Hematopoietic multipotent progenitor cell treated with erythropoietin and hydrocortisone succinate and interleukin-3 and kit ligand, for 6 days (in vitro differentiated cells): ENCODE results near the gene VSTM2A.
"Not testable (repeated sequence)": the region's sequence is repeated elsewhere in the genome, so short reads cannot be mapped to it uniquely, and the experiment has no call there.

ENCODE experiments used
- DNase-seq: peaks from one replicate; pipeline ENCODE4 v3.0.0-alpha.2; 2015

VSTM2A gene, protein sequence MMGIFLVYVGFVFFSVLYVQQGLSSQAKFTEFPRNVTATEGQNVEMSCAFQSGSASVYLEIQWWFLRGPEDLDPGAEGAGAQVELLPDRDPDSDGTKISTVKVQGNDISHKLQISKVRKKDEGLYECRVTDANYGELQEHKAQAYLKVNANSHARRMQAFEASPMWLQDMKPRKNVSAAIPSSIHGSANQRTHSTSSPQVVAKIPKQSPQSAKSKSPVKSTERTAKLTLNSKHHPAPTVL

DNA sequence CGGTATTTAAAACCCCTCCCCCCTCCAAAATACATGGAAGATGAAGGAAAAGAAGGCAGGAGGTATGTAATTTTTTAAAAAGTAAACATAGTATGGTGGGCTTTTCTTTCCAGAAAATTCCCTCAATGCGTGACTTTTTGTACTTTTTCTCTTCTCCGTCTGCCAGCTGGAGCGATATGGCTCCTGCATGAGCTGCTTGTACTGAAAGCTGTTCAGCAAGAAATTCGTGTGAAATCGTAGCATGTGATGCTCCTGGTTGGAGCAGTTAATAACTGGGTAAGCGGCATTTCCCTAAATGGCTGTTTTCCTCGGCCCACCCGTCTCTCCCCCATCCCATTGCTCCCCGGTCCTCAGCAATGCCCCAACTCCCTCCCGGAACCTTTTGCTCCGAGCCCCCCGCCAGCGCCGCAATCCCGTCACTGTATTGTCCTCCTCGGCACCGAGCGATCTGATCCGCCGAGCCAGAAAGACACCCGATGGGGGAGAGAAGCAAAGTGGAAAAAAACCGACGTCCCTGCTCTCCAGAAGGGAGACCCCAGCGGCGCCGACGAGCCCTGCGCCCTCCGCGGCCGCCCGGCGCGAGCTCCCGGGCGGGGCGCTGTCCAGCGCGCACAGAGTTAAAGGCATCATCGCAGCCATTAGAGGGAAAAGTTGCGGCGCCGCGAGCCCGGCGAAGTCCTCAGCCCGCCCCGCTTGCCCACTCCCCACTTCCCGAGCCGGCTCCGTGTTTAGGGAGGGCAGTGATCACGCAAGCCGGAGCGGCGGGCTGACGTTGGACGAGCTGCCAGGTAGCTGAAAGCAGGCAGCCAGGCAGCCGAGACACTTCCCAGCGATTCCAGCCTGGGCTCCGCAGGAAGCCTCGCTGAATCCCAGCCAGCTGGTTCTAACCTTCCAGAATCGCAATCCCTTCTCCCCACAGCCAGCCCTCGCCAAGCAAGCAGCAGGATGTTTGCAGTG lies at the start of gene VSTM2A:
Gene VSTM2A (plus strand): TSS at position 707 of the 957 bp plus-strand sequence. CDS start 356 bp downstream, outside the sequence.
- no peak for DNase-seq

DNA sequence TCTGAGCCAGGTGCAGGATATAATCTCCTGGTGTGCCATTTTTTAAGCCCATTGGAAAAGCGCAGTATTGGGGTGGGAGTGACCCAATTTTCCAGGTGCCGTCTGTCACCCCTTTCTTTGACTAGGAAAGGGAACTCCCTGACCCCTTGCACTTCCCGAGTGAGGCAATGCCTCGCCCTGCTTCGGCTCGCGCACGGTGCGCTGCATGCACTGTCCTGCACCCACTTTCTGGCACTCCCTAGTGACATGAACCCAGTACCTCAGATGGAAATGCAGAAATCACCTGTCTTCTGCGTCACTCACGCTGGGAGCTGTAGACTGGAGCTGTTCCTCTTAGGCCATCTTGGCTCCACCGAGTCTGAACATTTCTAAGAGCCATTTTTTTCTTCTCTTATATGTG lies 37.6 kb upstream of the VSTM2A start:
- DNase-seq = not testable (repeated sequence)

DNA sequence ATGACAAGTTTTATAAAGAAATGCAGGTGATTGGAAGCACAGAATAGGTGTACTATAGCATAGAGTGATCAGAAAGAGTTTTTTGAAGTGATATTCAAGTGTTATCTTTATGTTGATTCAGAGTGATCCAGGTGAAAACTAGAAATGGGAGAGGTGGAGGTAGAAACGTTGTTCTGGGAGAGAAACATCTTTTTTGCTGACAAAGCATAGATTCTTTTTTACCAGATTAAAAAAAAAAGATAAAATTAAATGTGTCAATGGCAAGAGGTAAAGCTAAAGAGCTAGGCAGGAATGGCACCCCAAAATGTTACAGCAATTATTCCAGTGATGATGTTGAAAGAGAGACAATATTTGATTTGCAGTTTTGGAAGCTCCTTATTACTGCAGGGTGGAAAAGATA lies 12.6 kb upstream of the VSTM2A start:
- DNase-seq = no peak

DNA sequence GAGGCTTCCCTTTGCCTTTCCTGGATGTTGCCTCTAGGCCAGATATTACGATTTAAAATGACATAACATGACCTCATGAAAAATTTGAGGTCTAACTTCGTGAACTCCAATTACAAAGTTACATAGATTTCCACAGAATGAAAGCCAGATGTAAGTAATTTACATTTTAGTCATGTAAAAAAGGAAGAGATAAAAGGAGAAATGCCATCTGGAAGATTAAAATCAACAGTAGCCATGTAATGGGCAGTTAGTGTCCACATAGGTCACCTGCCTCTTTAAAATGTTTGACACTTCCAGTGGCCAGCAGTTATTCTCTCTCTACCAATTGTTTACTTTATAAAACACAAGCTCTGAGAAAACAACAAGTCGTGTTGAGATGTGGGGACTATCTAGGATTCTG lies 4.1 kb upstream of the VSTM2A start:
- no peak for DNase-seq

DNA sequence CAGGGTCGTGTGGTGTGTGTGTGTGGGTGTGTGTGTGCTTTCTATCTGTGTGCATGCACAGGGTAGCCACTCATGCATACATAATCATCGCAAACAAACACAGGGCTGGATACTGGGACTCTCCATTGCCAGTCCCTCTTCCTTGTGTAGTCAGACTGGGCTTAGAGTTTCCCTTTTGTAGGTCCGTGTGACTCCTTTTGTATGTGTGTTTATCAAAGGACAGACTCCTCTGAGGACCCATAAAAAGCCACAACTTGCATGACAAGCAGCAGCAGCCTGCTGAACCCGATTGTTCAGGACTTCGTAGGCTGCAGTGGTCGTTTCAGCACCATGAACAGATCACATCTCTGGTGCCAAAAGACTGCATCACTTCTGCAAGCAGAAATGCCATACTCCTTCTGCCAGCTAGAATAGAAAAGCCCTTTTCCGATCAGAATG lies 895 bp downstream of the VSTM2A start:
- DNase-seq = peak; percentile 11

DNA sequence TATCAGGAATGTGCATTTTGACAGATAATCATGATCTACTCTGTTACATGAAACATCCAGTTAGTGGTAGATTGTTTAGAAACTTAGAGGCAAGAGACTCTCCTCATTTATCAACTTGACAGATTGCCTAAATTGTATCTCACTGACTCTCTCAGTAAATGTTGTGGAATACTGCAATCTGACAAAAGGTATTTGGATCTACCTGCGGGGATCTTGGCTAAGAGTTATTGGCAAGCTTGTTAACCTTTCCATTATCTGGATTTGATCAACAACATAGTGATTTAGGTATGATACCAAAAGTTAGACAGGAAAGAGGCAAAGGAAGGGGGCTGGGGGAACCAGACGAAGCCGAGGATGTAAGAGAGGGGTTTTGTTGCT lies 2.0 kb downstream of the VSTM2A start:
- no peak for DNase-seq

DNA sequence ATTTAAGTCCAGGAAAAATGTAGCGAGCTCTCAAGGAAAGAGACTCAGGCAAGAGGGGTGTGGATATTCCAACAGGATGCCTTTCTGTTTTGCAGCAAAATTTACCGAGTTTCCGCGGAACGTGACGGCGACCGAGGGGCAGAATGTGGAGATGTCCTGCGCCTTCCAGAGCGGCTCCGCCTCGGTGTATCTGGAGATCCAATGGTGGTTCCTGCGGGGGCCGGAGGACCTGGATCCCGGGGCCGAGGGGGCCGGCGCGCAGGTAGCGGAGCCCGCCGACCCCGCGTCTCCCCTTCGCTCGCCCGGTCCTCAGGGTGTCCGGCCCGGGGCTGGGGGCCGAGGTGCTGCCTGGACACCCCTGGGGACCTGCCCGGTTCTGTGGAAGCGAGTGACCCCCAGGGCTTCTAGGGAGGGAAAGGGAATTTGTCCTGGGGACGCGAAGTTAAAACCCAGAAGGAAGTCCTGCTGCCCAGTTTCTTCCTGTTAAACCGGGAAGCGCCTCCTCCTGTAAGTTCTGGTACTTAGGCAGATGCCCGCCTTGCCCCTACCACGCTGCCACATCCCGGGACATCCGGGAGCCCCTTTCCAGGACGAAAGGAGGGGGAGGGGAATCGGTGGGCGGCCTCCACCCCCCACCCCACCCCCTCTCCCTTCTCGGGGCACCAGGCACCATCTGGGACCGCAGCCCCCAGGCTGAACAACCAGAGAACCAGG lies 2.5 kb downstream of the VSTM2A start:
- no peak for DNase-seq

DNA sequence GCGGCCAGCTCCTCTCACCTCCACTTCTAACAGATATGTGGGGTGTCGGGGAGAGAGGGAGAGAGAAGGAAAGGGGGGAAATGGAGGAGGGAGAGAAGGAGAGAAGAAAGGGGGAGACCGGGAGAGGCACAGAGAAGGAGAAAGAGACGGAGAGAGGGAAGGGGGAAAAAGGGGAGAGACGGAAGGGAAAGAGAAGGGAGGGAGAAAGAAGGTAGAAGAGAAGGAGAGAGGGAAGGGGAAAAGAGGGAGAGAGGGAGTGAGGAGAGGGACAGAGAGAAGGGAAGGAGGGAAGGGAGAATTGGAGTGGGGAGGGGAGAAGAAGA lies 3.0 kb downstream of the VSTM2A start:
- DNase-seq = no peak

DNA sequence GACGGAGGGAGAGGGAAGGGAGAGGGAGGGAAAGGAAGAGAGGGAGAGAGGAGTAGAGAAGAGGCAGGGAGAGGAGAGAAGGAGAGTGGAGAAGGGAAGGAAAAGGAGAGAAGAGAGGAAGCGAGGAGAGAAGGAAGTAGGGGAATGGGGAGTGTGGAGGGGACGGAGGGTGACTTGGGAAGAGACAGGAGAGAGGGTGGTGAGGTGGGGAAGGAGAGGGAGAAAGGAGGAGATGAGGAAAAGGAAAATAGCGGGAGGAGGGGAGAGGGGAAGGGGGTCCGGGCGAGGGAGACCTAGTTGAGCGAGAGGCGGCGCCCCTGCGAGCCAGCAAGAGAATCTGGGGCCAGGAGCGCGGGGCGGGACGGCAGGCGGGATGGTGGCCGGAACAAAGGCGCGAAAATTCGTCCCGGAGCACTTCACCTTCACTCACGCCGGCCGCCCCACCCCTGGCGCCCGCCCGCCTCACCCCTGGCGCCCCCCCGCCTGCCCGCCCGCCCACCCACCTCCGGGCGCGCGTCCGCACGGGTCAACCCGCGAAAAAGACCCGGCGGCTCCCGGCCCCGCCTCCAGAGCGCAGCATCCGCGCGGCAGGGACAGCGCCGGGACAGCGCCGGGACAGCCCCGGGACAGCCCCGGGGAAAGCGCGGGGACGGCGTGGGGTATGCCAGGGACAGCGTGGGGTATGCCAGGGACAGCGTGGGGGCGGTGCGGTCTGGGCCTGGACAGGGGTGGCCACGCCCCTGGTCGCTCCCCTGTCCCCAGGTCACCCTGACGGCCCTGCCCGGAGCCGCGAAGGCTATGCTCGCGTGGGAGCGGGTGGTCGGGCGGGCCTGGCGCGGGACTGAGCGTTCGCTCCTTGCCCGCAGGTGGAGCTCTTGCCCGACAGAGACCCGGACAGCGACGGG lies 4.2 kb downstream of the VSTM2A start:
- DNase-seq = peak; percentile 12

DNA sequence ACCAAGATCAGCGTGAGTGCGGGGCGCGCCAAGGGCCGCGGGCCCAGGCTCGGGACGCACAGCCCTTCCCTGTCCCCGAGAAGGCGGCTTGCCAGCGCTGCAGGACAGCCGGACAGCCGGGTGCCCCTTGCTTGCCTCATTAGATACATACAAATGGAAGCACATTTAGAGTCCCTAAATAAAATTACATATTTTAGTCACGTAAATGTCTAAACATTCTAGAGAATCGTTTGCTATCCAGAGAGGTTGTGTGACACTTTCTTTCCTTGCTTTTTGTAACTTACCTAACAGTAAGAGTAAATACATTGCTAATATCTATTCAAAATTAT lies 4.8 kb downstream of the VSTM2A start:
- DNase-seq = no peak

DNA sequence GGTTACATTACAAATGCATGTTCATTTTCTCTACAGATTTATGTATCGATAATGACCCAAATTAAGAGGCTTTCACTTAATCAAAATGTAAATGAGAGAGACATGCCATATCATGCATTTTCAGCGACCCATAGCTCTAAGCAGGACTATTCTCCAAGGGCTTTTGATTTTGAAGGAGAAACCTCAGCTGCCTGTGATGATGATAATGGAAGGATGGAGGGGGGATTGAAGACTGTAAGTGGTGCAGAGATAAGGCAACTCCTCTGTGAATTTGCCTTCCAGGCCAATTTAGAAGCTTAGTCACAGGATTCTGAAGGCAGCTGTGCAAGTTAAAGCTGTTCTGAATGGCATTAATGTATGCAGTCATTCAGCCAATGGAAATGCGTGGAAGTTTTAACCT lies 8.3 kb downstream of the VSTM2A start:
- DNase-seq = no peak

DNA sequence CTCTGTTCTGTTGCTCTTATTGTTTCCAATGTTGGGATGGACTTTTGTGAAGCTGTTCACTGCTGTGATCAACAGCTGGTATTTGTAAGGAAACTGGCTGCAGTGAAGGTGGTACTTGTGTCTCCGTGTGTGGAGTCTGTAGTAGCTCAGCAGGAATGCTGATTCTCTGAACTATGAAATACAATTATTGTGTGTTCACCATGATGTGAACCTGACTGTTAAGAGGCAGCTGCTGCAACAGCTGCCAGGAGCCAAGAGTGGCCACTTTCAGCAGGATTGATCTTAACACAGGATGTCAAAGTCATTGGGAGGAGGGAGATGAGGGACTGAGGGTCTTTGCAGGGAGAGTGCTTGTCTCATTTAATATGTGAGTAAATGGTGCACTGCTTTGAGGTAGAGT lies 13.9 kb downstream of the VSTM2A start:
- DNase-seq = no peak

DNA sequence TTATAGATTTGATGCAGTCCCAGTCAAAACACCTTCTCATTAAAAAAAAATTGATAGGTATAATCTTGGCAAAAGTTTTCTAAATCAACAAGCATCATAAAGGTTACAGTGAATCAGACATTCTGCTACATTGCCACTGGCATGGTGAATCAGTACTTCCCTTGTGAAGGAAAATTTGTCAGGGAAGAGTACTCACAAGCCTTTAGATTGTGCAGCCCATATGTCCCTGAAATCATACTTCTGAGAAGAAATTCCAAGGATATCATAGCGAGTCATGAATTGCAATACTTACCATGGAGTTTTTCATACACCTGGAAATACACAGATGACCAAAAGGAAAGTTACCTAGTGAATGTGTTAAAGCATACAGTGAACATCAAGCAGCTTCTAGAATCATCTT lies 17.2 kb downstream of the VSTM2A start:
- no peak for DNase-seq

DNA sequence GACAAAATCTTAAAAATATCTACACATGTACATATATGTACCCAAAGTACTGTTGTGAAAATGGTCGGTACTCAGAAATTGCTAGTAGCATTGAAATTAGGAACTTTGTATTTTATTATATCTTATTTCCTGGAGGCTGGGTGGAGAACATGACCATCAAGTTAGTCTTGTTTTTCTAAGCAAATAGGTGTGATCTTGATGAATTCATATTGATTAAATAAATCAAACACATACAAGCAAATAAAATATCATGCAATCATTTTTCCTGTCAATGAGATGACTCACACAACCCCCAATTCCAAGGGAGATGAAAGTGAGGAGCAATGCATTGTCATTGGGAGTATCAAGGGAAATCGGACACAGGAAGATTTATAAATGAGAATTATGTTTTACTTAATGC lies 18.0 kb downstream of the VSTM2A start:
- no peak for DNase-seq

DNA sequence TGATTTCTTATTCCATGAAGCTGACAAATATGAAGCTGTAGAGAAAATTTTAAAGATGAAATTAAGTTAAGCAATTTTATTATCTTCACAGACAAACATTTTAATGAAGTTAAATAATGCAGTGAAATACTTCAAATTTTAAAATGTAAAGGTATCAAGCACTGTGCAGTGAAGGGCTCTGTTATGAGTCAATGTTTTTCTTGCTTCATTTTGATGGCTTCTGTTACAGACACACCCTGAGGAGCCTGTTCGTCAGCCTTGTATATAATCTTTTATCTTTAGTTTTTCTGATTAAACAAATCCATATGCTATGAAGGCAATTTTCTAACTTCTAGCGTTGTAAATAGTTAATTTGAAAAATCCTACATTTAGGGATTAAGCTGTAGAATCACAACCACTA lies 18.5 kb downstream of the VSTM2A start:
- DNase-seq = no peak

DNA sequence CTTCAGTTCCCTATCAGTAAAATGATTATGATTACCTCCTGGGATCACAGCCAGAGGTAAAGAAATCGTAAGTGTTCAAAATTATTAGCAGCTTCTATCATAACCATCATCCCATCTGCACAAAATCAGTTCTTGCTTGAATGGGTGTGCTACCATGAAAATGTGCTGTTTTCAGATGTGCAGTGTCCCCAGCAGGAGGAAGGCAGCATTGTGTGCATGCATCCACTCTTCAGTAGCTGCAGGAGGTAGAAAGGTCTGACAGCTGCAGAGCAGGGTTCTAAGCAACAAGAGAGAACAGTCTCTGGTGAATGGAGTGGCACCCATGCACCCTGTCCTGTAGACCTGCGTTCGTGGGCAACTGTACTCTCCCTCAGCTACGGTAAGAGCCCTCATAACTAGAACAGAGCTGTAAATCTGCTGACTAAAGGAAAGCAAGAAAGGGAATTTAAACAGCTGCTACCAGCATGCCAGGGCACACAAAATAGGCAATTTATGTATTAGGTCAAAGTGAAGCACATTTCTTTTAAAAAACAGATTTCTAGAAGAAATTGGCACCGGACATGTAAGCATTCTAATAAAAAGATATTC lies 21.2 kb downstream of the VSTM2A start:
- DNase-seq = no peak

DNA sequence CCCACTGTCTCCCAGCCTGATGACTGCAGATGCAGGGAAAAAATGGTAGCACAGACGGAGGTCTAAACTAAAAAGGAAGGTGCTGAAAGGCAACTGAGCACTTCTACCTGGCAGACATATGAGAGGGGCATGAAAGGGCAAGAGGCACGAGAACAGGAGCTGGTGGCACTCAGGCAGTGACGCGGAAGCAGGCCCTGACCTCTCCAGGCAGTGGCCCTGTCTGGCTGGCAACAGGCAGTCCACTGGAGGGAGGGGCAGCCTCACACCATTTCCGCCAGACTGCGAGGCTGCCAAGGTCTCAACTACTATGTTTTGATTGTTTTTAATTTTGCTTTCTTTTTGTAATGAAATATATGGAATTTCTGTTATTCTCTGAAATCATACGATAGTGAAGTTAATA lies 23.3 kb downstream of the VSTM2A start:
- no peak for DNase-seq

DNA sequence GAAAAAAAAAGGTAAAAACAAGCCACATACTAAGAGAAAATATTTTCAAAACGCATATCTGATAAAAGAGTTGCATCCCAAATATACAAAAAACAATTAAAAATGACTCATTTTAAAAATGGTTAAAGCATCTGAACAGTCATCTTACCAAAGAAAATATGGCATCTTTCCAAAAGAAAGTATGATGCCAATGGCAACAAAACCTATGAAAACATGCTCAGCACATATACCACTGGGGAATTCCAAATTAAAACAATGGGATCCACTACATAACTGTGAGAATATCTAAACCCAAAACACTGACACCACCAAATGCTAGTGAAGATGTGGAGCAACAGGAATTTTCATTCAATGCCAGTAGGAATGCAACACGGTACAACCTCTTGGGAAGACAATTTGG lies 39.3 kb downstream of the VSTM2A start:
- DNase-seq = no peak

DNA sequence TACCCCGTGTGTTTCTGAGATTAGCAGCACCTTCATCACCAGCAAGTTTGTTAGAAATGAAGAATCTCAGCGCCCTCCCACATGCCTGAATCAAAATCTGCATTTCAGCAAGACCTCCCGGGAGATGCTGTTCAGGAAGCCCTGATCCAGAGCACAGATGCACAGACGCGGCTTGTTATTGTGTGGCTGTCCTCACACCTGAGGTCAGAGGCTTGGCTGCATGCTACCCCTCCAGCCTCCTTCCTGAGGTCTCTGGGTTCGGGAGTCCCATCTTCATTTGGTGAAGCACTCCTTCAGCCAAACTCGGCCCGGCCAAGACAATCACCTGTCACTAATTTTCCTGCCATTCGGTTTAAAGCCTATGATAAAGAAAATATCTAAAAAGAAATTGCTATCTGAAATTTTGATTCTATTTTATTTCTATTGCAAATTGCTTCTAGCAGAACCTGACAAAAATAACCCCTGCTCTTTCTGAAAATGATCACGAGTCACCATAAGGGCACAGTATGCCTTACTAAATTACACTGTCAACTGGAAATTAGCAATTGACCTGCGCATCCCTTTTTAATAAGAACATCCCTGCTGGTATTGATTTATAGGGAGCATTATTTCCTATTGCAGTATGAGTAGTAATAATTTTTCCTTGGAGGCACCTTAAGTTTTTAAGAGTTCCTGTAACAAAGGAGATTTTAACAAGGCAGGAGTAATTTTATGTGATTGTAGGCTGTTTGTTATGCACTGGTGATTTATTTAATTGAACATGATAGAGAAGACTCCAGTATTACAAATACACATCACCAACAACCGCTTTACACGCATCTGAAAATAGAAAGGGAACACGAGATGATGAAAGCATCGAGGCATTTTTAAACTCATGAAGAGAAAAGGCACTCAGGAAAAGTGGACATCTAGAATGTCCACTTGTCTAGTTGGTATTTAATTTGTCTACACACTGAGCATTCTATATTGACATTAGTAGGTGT lies 49.5 kb downstream of the VSTM2A start:
- DNase-seq = no peak

DNA sequence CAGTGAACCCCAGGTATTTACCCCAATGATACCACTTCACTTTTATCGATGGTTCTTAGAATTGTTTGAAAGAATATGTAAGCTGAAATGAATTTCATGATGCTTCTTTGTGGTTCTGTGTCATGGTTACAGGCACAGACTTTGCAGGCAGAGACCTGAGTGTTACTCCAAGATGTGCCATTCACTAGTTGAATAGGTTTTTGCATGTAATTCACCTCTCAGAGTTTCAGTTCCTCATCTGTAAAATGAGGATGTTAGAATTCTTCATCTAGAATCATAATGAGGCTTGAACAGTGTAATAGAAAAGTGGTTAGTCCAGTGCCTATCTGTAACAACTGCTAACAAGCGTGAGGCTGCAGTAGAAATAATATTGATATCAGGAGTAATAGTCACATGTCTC lies 54.6 kb downstream of the VSTM2A start:
- no peak for DNase-seq

DNA sequence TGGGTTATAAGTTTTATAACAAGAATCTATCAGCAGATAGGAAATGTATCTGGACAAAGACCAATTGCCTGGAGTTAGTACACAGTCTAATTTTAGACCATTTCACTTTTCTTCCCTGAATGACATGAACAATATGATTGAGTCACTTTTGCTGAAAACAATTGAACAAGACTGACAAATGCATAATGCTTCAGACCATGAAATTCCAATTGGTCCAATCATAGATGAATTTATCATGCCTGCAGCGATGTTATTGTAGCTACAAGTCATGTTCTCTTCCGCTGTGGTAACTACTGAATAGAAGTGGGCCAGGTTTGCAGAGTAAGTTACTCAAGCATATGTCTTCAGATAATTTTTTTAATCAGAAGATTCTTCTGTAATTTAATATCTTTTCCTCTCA lies 73.4 kb downstream of the VSTM2A start:
- no peak for DNase-seq
